Measurements from ENCODE around the gene TFAP2E. TPM values are rescaled to one million over a fixed set of nuclear protein-coding genes. Genes with fewer than 3 reads are reported as not detected.

The TFAP2E gene
- total RNA-seq, 1 experiment from 2014 or later, result 0.26 TPM

DNA sequence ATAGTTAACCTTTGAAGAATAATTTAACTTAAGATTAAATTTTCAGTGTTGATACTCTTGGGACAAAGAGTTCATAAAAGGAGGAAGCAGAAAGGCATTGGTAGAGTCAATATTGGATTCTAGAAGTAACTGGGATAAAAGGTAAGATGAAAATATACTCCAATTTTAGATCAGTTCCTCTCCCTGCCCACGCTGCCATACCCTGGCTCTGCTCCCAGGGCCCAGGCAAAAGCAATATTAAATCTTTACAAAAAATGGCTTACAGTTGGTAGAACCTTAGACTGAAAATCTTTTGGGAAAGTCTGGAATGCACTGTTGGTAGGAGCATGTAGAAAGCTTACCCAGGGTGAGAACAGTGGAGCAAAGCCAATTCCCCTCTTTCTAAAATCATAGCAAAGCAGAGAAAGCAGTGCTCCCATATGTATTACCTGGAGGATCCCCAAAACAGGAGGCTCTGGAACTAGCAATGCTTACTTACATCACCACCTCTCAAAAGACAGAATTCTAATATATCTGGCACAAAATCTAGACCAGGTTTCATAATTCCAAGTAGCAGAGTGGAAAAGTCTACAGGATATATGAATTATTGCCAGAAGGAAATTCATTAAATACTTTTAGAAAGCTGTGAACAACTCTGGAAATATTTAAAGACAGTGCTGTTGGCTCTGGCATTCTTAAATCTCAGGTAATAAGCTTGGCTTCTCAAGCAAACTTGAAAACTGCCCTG is 40.5 kb upstream of the TFAP2E start:
- intact Hi-C loops (cut with micrococcal nuclease), result no loop called here
- no peak overlapping the region for H3K27ac ChIP-seq (ENCODE audit: low read length)
- 0 out of 2 replicates have a peak, but pooled peaks cover 8% of the 10 kb centered on the region for H3K79me2 ChIP-seq (ENCODE audit: low read length)
- no peaks in the 10 kb centered on the region for H4K20me1 ChIP-seq (ENCODE audit: low read length)
- peaks cover 24% of the 10 kb centered on the region for H3K36me3 ChIP-seq (ENCODE audit: low read depth, low read length)
- H3K9ac ChIP-seq (ENCODE audit: low read length), result no peak overlapping the region
- CTCF ChIA-PET, result no interaction called here
- DNase-seq, result no peak
- no TSS peak for BruUV-seq (replicated peaks)
- H3K9me3 ChIP-seq (ENCODE audit: low read length), result peaks cover 12% of the 10 kb centered on the region; the same call in 1 of the 2 replicates
- H3K27me3 ChIP-seq (ENCODE audit: low read length), result no peaks in the 10 kb centered on the region
- no peak overlapping the region for H2AFZ ChIP-seq (ENCODE audit: low read length)
- no peaks in the 10 kb centered on the region for H3K9me2 ChIP-seq (replicated peaks; ENCODE audit: low read length)
- H3K4me3 ChIP-seq (ENCODE audit: low read length), result no peak overlapping the region
- H3F3A ChIP-seq (ENCODE audit: low read length, unreplicated experiment), result no peaks in the 10 kb centered on the region
- no peak for ATAC-seq
- POLR2A ChIA-PET (ENCODE audit: unreplicated experiment), result interaction anchor here (0.6 kb wide), 1 partner anchor 10 kb away, joined by 5 read pairs; no protein-coding TSS in a partner anchor
- H3K4me2 ChIP-seq (ENCODE audit: low read length), result no peak overlapping the region
- no peaks in the 10 kb centered on the region for H3K4me1 ChIP-seq (ENCODE audit: insufficient read depth, low read length)
- no peak for TF ChIP-seq EZH2 (IDR thresholded peaks at IDR 0.05; ENCODE audit: low read length, unreplicated experiment)
- TF ChIP-seq EZH2phosphoT487 (IDR thresholded peaks at IDR 0.05; ENCODE audit: borderline replicate concordance, low read length), result no peak
- TF ChIP-seq, protein P1, sequence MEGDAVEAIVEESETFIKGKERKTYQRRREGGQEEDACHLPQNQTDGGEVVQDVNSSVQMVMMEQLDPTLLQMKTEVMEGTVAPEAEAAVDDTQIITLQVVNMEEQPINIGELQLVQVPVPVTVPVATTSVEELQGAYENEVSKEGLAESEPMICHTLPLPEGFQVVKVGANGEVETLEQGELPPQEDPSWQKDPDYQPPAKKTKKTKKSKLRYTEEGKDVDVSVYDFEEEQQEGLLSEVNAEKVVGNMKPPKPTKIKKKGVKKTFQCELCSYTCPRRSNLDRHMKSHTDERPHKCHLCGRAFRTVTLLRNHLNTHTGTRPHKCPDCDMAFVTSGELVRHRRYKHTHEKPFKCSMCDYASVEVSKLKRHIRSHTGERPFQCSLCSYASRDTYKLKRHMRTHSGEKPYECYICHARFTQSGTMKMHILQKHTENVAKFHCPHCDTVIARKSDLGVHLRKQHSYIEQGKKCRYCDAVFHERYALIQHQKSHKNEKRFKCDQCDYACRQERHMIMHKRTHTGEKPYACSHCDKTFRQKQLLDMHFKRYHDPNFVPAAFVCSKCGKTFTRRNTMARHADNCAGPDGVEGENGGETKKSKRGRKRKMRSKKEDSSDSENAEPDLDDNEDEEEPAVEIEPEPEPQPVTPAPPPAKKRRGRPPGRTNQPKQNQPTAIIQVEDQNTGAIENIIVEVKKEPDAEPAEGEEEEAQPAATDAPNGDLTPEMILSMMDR (conservative IDR thresholded peaks at IDR 0.05; ENCODE audit: low read depth, low read length), result no peak

DNA sequence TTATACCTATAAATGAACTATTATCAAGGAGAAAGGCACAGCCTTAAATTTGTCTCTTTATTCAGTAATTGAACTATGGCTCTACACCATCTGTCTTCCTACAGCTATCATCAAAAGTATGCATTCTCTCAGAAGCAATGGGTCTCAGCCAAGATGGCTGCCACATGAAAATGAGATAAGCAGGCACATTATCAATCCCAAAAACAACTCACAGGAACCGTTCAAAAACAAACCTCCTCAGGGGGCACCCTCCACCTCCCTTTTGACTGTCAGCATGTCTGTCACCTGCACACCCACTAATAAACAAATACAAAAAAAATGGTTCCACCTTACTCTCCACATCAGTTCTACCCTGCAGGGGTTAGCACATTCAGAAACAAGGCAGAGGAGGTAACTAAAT is 39.5 kb upstream of the TFAP2E start:
- peaks cover 12% of the 10 kb centered on the region; the same call in 1 of the 2 replicates for H3K9me3 ChIP-seq (ENCODE audit: low read length)
- intact Hi-C loops (cut with micrococcal nuclease), result no loop called here
- no TSS peak for BruUV-seq (replicated peaks)
- H3K4me2 ChIP-seq (ENCODE audit: low read length), result no peak overlapping the region
- no peaks in the 10 kb centered on the region for H3K9me2 ChIP-seq (replicated peaks; ENCODE audit: low read length)
- no peak overlapping the region for H3K9ac ChIP-seq (ENCODE audit: low read length)
- no peaks in the 10 kb centered on the region for H3K4me1 ChIP-seq (ENCODE audit: insufficient read depth, low read length)
- H3K79me2 ChIP-seq (ENCODE audit: low read length), result 0 out of 2 replicates have a peak, but pooled peaks cover 8% of the 10 kb centered on the region
- H3F3A ChIP-seq (ENCODE audit: low read length, unreplicated experiment), result no peaks in the 10 kb centered on the region
- CTCF ChIA-PET, result no interaction called here
- H4K20me1 ChIP-seq (ENCODE audit: low read length), result no peaks in the 10 kb centered on the region
- no peak overlapping the region for H2AFZ ChIP-seq (ENCODE audit: low read length)
- POLR2A ChIA-PET (ENCODE audit: unreplicated experiment), result interaction anchor here (0.6 kb wide), 1 partner anchor 9 kb away, joined by 5 read pairs; no protein-coding TSS in a partner anchor
- no peak overlapping the region for H3K4me3 ChIP-seq (ENCODE audit: low read length)
- no peak for DNase-seq
- TF ChIP-seq, protein P1 (conservative IDR thresholded peaks at IDR 0.05; ENCODE audit: low read depth, low read length), result no peak
- TF ChIP-seq EZH2phosphoT487 (IDR thresholded peaks at IDR 0.05; ENCODE audit: borderline replicate concordance, low read length), result no peak
- no peak for TF ChIP-seq EZH2 (IDR thresholded peaks at IDR 0.05; ENCODE audit: low read length, unreplicated experiment)
- H3K27ac ChIP-seq (ENCODE audit: low read length), result no peak overlapping the region
- H3K27me3 ChIP-seq (ENCODE audit: low read length), result no peaks in the 10 kb centered on the region
- ATAC-seq, result no peak
- H3K36me3 ChIP-seq (ENCODE audit: low read depth, low read length), result peaks cover 24% of the 10 kb centered on the region

DNA sequence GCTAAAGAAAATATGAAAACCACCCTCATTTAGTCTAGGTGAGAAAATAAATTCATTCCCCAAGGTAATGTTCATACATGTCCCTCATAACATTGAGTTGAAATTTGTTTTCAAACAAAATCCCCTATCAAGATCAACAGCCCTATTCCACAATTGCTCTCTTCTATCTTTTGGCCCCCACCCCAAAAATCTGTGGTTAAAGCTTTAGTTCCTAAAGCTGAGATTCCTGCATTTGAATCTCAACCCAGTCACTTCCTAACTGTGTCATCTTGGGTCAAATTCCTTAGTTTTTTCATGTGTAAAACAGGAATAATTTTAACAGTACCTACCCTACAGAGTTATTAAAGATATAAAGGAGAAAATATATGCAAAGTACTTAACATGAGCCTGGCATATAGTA is 37.9 kb upstream of the TFAP2E start:
- H2AFZ ChIP-seq (ENCODE audit: low read length), result no peak overlapping the region
- intact Hi-C loops (cut with micrococcal nuclease), result no loop called here
- ATAC-seq, result no peak
- ChIA-PET CTCF (no interaction called here), POLR2A (ENCODE audit: unreplicated experiment) (no interaction called here)
- H3K9ac ChIP-seq (ENCODE audit: low read length), result no peak overlapping the region
- no peaks in the 10 kb centered on the region for H3F3A ChIP-seq (ENCODE audit: low read length, unreplicated experiment)
- TF ChIP-seq EZH2phosphoT487 (IDR thresholded peaks at IDR 0.05; ENCODE audit: borderline replicate concordance, low read length) (no peak), EZH2 (IDR thresholded peaks at IDR 0.05; ENCODE audit: low read length, unreplicated experiment) (no peak)
- TF ChIP-seq, protein P1 (conservative IDR thresholded peaks at IDR 0.05; ENCODE audit: low read depth, low read length), result no peak
- no peak overlapping the region for H3K4me2 ChIP-seq (ENCODE audit: low read length)
- H3K4me1 ChIP-seq (ENCODE audit: insufficient read depth, low read length), result no peaks in the 10 kb centered on the region; the same call in 1 of the 2 replicates
- no peak for DNase-seq
- no peaks in the 10 kb centered on the region for H3K27me3 ChIP-seq (ENCODE audit: low read length)
- H3K4me3 ChIP-seq (ENCODE audit: low read length), result no peak overlapping the region
- H3K9me2 ChIP-seq (replicated peaks; ENCODE audit: low read length), result no peaks in the 10 kb centered on the region
- BruUV-seq (replicated peaks), result no TSS peak
- H3K27ac ChIP-seq (ENCODE audit: low read length), result no peak overlapping the region
- H3K36me3 ChIP-seq (ENCODE audit: low read depth, low read length), result peaks cover 15% of the 10 kb centered on the region
- no peaks in the 10 kb centered on the region for H4K20me1 ChIP-seq (ENCODE audit: low read length)
- H3K9me3 ChIP-seq (ENCODE audit: low read length), result 0 out of 2 replicates have a peak, but pooled peaks cover 1% of the 10 kb centered on the region
- H3K79me2 ChIP-seq (ENCODE audit: low read length), result 0 out of 2 replicates have a peak, but pooled peaks cover 8% of the 10 kb centered on the region

Data from PC-3 (cell line).